Smooth muscle cell (in vitro differentiated cells): Measurements from ENCODE around the gene BFSP1. TPM values are rescaled to one million over a fixed set of nuclear protein-coding genes. Genes with fewer than 3 reads are reported as not detected.

ENCODE experiments used
- DNase-seq: peaks from one replicate; lab custom pipeline; 2025; ENCODE audit not compliant: unreplicated experiment; lab: John Stamatoyannopoulos, UW
- H2AFZ ChIP-seq: fragments of 200-600 bp; sonication (generic); 2 replicates; pipeline ENCODE4 v1.6.0; 2016; ENCODE audit warnings: antibody characterized with exemption, low read depth, mild to moderate bottlenecking
- H3F3A ChIP-seq: fragments of 200-600 bp; sonication (generic); 2 replicates; pipeline ENCODE4 v1.6.0; 2017; ENCODE audit warnings: antibody characterized with exemption, low read depth
- H3K27ac ChIP-seq: fragments of 200-600 bp; sonication (generic); 2 replicates; pipeline ENCODE4 v1.5.1; 2016; ENCODE audit warnings: low read depth, mild to moderate bottlenecking
- H3K27me3 ChIP-seq: fragments of 200-600 bp; sonication (generic); 2 replicates; pipeline ENCODE4 v1.6.1; 2016; ENCODE audit warnings: low read depth, mild to moderate bottlenecking
- H3K36me3 ChIP-seq: fragments of 200-600 bp; sonication (generic); 2 replicates; pipeline ENCODE4 v1.5.1; 2016; ENCODE audit warnings: low read depth
- H3K4me1 ChIP-seq: fragments of 200-600 bp; sonication (generic); 2 replicates; pipeline ENCODE4 v1.5.1; 2016; ENCODE audit warnings: low read depth
- H3K4me2 ChIP-seq: fragments of 200-600 bp; sonication (generic); 2 replicates; pipeline ENCODE4 v1.6.0; 2016; ENCODE audit warnings: mild to moderate bottlenecking
- H3K4me3 ChIP-seq: fragments of 200-600 bp; sonication (generic); 2 replicates; pipeline ENCODE4 v1.5.1; 2016; ENCODE audit warnings: mild to moderate bottlenecking
- H3K79me2 ChIP-seq: fragments of 200-600 bp; sonication (generic); 2 replicates; pipeline ENCODE4 v1.6.0; 2016; ENCODE audit warnings: low read depth, mild to moderate bottlenecking
- H3K9ac ChIP-seq: fragments of 200-600 bp; sonication (generic); 2 replicates; pipeline ENCODE4 v1.6.0; 2016; ENCODE audit warnings: low read depth
- H3K9me3 ChIP-seq: fragments of 200-600 bp; sonication (generic); replicated peaks from 2 replicates; pipeline ENCODE4 v1.5.1; 2016; ENCODE audit warnings: low read depth
- H4K20me1 ChIP-seq: fragments of 200-600 bp; sonication (generic); 2 replicates; pipeline ENCODE4 v1.6.0; 2016; ENCODE audit warnings: low read depth
- CTCF ChIP-seq: fragments of 200-600 bp; sonication (generic); IDR thresholded peaks from 2 replicates; pipeline ENCODE4 v1.5.1; 2017; ENCODE audit warnings: borderline replicate concordance, mild to moderate bottlenecking, antibody characterized with exemption; ENCODE audit not compliant: insufficient read depth, poor library complexity, severe bottlenecking
- WGBS: methylation state at CpG from one replicate; pipeline ENCODE4 v1.1.7; 2016; ENCODE audit warnings: low lambda C conversion rate; 5-methylcytosine and 5-hydroxymethylcytosine counted together
- polyA plus RNA-seq: library from polyadenylated mRNA; unstranded; fragments of >200 nt; fragmentation: Nextera tagmentation; extraction: Ambion mirVana; gene quantifications from 2 replicates; pipeline ENCODE4 v1.2.1, GENCODE V29; 2016
- total RNA-seq: library from RNA; depleted of rRNA; stranded (reverse); fragments of >200 nt; gene quantifications from 2 replicates; pipeline ENCODE4 v1.2.3, GENCODE V29; 2014

The BFSP1 gene
- total and polyA plus RNA-seq, 2 experiments from 2014 or later: 0.76 to 1.6 TPM

- DNase-seq: no peak
- WGBS: 88% methylated on average over 2 of the region's 2 CpGs
- no peaks in the 10 kb centered on the region for H3K4me1 ChIP-seq
- no peak overlapping the region for H3K4me2 ChIP-seq
- H2AFZ ChIP-seq: no peak overlapping the region
- no peaks in the 10 kb centered on the region for H3K36me3 ChIP-seq
- no peaks in the 10 kb centered on the region for H3K27me3 ChIP-seq
- no peaks in the 10 kb centered on the region for H4K20me1 ChIP-seq
- H3K79me2 ChIP-seq: no peaks in the 10 kb centered on the region
- H3K27ac ChIP-seq: no peak overlapping the region
- H3F3A ChIP-seq: no peaks in the 10 kb centered on the region
- H3K9me3 ChIP-seq: no peaks in the 10 kb centered on the region
- H3K4me3 ChIP-seq: no peak overlapping the region
- H3K9ac ChIP-seq: no peak overlapping the region
- no peak for TF ChIP-seq CTCF
These were observed 71.1 kb downstream of the BFSP1 start for GRCh38 chr20:17460119-17460518.

- H3K9ac ChIP-seq: no peak overlapping the region
- no peaks in the 10 kb centered on the region for H3F3A ChIP-seq
- no peak overlapping the region for H2AFZ ChIP-seq
- no peaks in the 10 kb centered on the region for H4K20me1 ChIP-seq
- DNase-seq: no peak
- no peaks in the 10 kb centered on the region for H3K4me1 ChIP-seq
- H3K27me3 ChIP-seq: no peaks in the 10 kb centered on the region
- 78% methylated on average over 6 of the region's 6 CpGs for WGBS
- no peaks in the 10 kb centered on the region for H3K79me2 ChIP-seq
- TF ChIP-seq CTCF: no peak
- no peak overlapping the region for H3K4me3 ChIP-seq
- no peak overlapping the region for H3K27ac ChIP-seq
- no peaks in the 10 kb centered on the region for H3K9me3 ChIP-seq
- H3K36me3 ChIP-seq: no peaks in the 10 kb centered on the region
- no peak overlapping the region for H3K4me2 ChIP-seq
These were observed 73.5 kb downstream of the BFSP1 start for GRCh38 chr20:17457588-17458190.

DNA sequence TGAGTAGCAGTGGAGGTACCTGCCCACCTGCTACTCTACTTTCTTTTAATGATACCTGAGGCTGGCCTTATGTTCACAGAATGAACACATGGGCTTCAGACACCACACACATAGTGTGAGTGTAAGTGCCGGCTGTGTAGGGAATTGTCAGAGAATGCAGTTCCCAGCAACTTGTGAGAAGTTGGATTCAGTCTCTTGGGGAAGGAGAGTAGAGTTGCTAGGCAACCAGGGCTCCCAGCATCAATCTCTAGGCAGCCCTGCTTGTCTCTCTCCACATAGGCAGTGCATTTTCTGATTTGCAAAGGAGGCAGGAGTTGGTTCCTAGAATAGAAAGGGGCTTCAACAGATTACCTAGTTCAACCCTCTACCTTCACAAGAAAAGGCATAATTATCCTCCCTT lies 74.1 kb downstream of the BFSP1 start:
- DNase-seq: no peak
- Histone ChIP-seq H3K79me2 (no peaks in the 10 kb centered on the region), H3K36me3 (no peaks in the 10 kb centered on the region), H3F3A (no peaks in the 10 kb centered on the region), H3K27me3 (no peaks in the 10 kb centered on the region), H3K4me3 (no peak overlapping the region), H4K20me1 (no peaks in the 10 kb centered on the region), H3K9me3 (no peaks in the 10 kb centered on the region), H3K9ac (no peak overlapping the region), H3K4me2 (no peak overlapping the region), H2AFZ (no peak overlapping the region), H3K27ac (no peak overlapping the region), H3K4me1 (no peaks in the 10 kb centered on the region)
- WGBS: 90% methylated on average over 1 of the region's 1 CpG
- no peak for TF ChIP-seq CTCF

DNA sequence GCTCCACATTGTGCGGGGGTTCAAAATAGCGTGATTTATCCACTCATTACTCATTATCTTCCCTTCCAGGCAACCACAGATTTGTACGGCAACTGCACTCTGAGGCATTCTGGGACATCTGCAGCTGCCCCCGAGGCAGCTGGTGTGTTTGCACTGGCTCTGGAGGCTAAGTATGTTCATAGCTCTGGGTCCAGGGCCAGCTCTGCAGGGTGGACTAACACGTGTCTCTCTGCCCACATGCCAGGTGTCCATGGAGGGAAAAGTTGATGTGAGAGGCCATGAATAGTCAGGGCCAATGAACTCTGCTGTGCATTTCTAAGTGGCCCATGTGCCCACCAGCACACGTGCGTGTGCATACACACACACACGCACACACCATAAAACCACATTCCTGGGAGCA lies 74.9 kb downstream of the BFSP1 start:
- Histone ChIP-seq H3K79me2 (no peaks in the 10 kb centered on the region), H3K27me3 (no peaks in the 10 kb centered on the region), H2AFZ (no peak overlapping the region), H4K20me1 (no peaks in the 10 kb centered on the region), H3K4me3 (no peak overlapping the region), H3K9ac (no peak overlapping the region), H3F3A (no peaks in the 10 kb centered on the region), H3K4me1 (no peaks in the 10 kb centered on the region), H3K36me3 (no peaks in the 10 kb centered on the region), H3K27ac (no peak overlapping the region), H3K9me3 (no peaks in the 10 kb centered on the region), H3K4me2 (no peak overlapping the region)
- no peak for TF ChIP-seq CTCF
- WGBS: 81% methylated on average over 8 of the region's 8 CpGs
- DNase-seq: no peak
